SJCRH30 (cell line): ENCODE results near the gene RMND1. TPM values are rescaled to one million over a fixed set of nuclear protein-coding genes. Genes with fewer than 3 reads are reported as not detected.
"Not testable (repeated sequence)": the region's sequence is repeated elsewhere in the genome, so short reads cannot be mapped to it uniquely, and the experiment has no call there.

Experiments
- DNase-seq, 2 experiments: peaks; one replicate each; pipeline ENCODE4 v3.0.0-alpha.2; 2015 to 2020
- H3K27ac ChIP-seq: fragments of 250-450 bp; sonication (Bioruptor Pico); 2 replicates; pipeline ENCODE4 v1.5.1; 2020; ENCODE audit warnings: mild to moderate bottlenecking, moderate library complexity
- H3K27me3 ChIP-seq: fragments of 250-450 bp; sonication (Bioruptor Pico); 2 replicates; pipeline ENCODE4 v1.5.1; 2020; ENCODE audit warnings: mild to moderate bottlenecking, moderate library complexity
- H3K36me3 ChIP-seq: fragments of 250-450 bp; sonication (Bioruptor Pico); 2 replicates; pipeline ENCODE4 v1.5.1; 2020; ENCODE audit warnings: mild to moderate bottlenecking, moderate library complexity
- H3K4me1 ChIP-seq: fragments of 250-450 bp; sonication (Bioruptor Pico); 2 replicates; pipeline ENCODE4 v1.5.1; 2020; ENCODE audit warnings: mild to moderate bottlenecking, moderate library complexity
- H3K4me3 ChIP-seq: fragments of 250-450 bp; sonication (Bioruptor Pico); 2 replicates; pipeline ENCODE4 v1.5.1; 2020; ENCODE audit warnings: mild to moderate bottlenecking, moderate library complexity
- H3K9me3 ChIP-seq: fragments of 250-450 bp; sonication (Bioruptor Pico); replicated peaks from 2 replicates; pipeline ENCODE4 v1.5.1; 2020; ENCODE audit warnings: mild to moderate bottlenecking, moderate library complexity
- total RNA-seq: library from RNA; depleted of rRNA; stranded (reverse); fragments of >200 nt; shearing (Covaris generic); gene quantifications from 2 replicates; pipeline ENCODE4 v1.2.3, GENCODE V29; 2014

The RMND1 gene
- total RNA-seq, 1 experiment from 2014 or later: 33.1 TPM

- Histone ChIP-seq H3K36me3 (peaks cover 7% of the 10 kb centered on the region), H3K27me3 (no peaks in the 10 kb centered on the region), H3K4me3 (peak overlapping the region; percentile 99), H3K27ac (peak overlapping the region; percentile 97), H3K9me3 (no peaks in the 10 kb centered on the region), H3K4me1 (peaks cover 17% of the 10 kb centered on the region)
- peak; percentile 81 to 89 for DNase-seq
Observed at GRCh38 chr6:151389618-151390275, 62.2 kb downstream of the RMND1 start.

- peak overlapping the region; percentile 99 for H3K4me3 ChIP-seq
- peaks cover 23% of the 10 kb centered on the region for H3K4me1 ChIP-seq
- H3K27ac ChIP-seq: peak overlapping the region; percentile 97
- H3K27me3 ChIP-seq: no peaks in the 10 kb centered on the region
- H3K9me3 ChIP-seq: no peaks in the 10 kb centered on the region
- H3K36me3 ChIP-seq: peaks cover 7% of the 10 kb centered on the region
- no peak for DNase-seq
Observed at GRCh38 chr6:151388997-151389617, 62.8 kb downstream of the RMND1 start.

- Histone ChIP-seq H3K36me3 (peaks cover 9% of the 10 kb centered on the region), H3K4me1 (peaks cover 30% of the 10 kb centered on the region), H3K4me3 (no peak overlapping the region), H3K9me3 (no peaks in the 10 kb centered on the region), H3K27ac (no peak overlapping the region), H3K27me3 (no peaks in the 10 kb centered on the region)
- DNase-seq: no peak
Observed at GRCh38 chr6:151388236-151388635, 63.7 kb downstream of the RMND1 start.

GRCh38 chr6:151387175-151387970 is 64.6 kb downstream of the RMND1 start:
- no peaks in the 10 kb centered on the region for H3K9me3 ChIP-seq
- H3K36me3 ChIP-seq: peaks cover 5% of the 10 kb centered on the region; the same call in 1 of the 2 replicates
- no peak overlapping the region for H3K27ac ChIP-seq
- H3K27me3 ChIP-seq: no peaks in the 10 kb centered on the region
- DNase-seq: no peak
- peaks cover 22% of the 10 kb centered on the region for H3K4me1 ChIP-seq
- H3K4me3 ChIP-seq: no peak overlapping the region

GRCh38 chr6:151385177-151385576 is 66.7 kb downstream of the RMND1 start:
- H3K4me1 ChIP-seq: peaks cover 19% of the 10 kb centered on the region
- peak overlapping the region; percentile 57 for H3K27ac ChIP-seq
- peaks cover 8% of the 10 kb centered on the region; the same call in 1 of the 2 replicates for H3K36me3 ChIP-seq
- H3K27me3 ChIP-seq: no peaks in the 10 kb centered on the region
- no peak for DNase-seq
- no peak overlapping the region for H3K4me3 ChIP-seq
- H3K9me3 ChIP-seq: no peaks in the 10 kb centered on the region

- Histone ChIP-seq H3K36me3 (peaks cover 11% of the 10 kb centered on the region), H3K4me1 (peaks cover 19% of the 10 kb centered on the region)
- peak; percentile 74 to 79 for DNase-seq
Observed at GRCh38 chr6:151384151-151384550, 67.8 kb downstream of the RMND1 start.

GRCh38 chr6:151382631-151383030 is 69.3 kb downstream of the RMND1 start:
- DNase-seq, H3K4me3 ChIP-seq, H3K9me3 ChIP-seq, H3K27ac ChIP-seq, H3K27me3 ChIP-seq: not testable (repeated sequence)
- H3K4me1 ChIP-seq: peaks cover 19% of the 10 kb centered on the region
- peaks cover 11% of the 10 kb centered on the region for H3K36me3 ChIP-seq

More at GRCh38 chr6:151384151-151384550, 67.8 kb downstream of the RMND1 start:
- no peaks in the 10 kb centered on the region for H3K9me3 ChIP-seq
- H3K27me3 ChIP-seq: no peaks in the 10 kb centered on the region
- peak overlapping the region; percentile 57 for H3K27ac ChIP-seq
- no peak overlapping the region for H3K4me3 ChIP-seq

- Histone ChIP-seq H3K27me3 (no peaks in the 10 kb centered on the region), H3K4me1 (peaks cover 19% of the 10 kb centered on the region), H3K4me3 (no peak overlapping the region), H3K36me3 (peaks cover 11% of the 10 kb centered on the region), H3K27ac (no peak overlapping the region), H3K9me3 (peaks cover 3% of the 10 kb centered on the region; the same call in 1 of the 2 replicates)
- no peak for DNase-seq
Observed at GRCh38 chr6:151381722-151382121, 70.2 kb downstream of the RMND1 start.

- peaks cover 19% of the 10 kb centered on the region for H3K4me1 ChIP-seq
- peaks cover 12% of the 10 kb centered on the region for H3K36me3 ChIP-seq
- peaks cover 7% of the 10 kb centered on the region; the same call in 1 of the 2 replicates for H3K9me3 ChIP-seq
- H3K27me3 ChIP-seq: no peaks in the 10 kb centered on the region
- no peak overlapping the region for H3K4me3 ChIP-seq
- DNase-seq: no peak
- H3K27ac ChIP-seq: no peak overlapping the region
Observed at GRCh38 chr6:151380848-151381205, 71.1 kb downstream of the RMND1 start.

- peaks cover 12% of the 10 kb centered on the region for H3K36me3 ChIP-seq
- H3K4me1 ChIP-seq: peaks cover 19% of the 10 kb centered on the region
- H3K27ac ChIP-seq: no peak overlapping the region
- H3K27me3 ChIP-seq: no peaks in the 10 kb centered on the region
- no peak overlapping the region for H3K4me3 ChIP-seq
- H3K9me3 ChIP-seq: peaks cover 7% of the 10 kb centered on the region; the same call in 1 of the 2 replicates
- no peak for DNase-seq
Observed at GRCh38 chr6:151379933-151380847, 71.7 kb downstream of the RMND1 start.

GRCh38 chr6:151377095-151377494 is 74.8 kb downstream of the RMND1 start:
- peaks cover 10% of the 10 kb centered on the region for H3K36me3 ChIP-seq

GRCh38 chr6:151376440-151376839 is 75.5 kb downstream of the RMND1 start:
- no peak for DNase-seq
- Histone ChIP-seq H3K27ac (no peak overlapping the region), H3K36me3 (peaks cover 16% of the 10 kb centered on the region)

More at GRCh38 chr6:151377095-151377494, 74.8 kb downstream of the RMND1 start:
- no peak overlapping the region for H3K27ac ChIP-seq
- H3K4me3 ChIP-seq: no peak overlapping the region
- no peaks in the 10 kb centered on the region for H3K4me1 ChIP-seq
- H3K9me3 ChIP-seq: peaks cover 7% of the 10 kb centered on the region; the same call in 1 of the 2 replicates
- no peak for DNase-seq
- no peaks in the 10 kb centered on the region for H3K27me3 ChIP-seq

GRCh38 chr6:151375833-151376232 is 76.1 kb downstream of the RMND1 start:
- peaks cover 19% of the 10 kb centered on the region for H3K36me3 ChIP-seq
- no peak for DNase-seq
- H3K4me1 ChIP-seq: no peaks in the 10 kb centered on the region
- no peaks in the 10 kb centered on the region for H3K27me3 ChIP-seq
- H3K4me3 ChIP-seq: no peak overlapping the region
- no peak overlapping the region for H3K27ac ChIP-seq
- peaks cover 7% of the 10 kb centered on the region; the same call in 1 of the 2 replicates for H3K9me3 ChIP-seq

More at GRCh38 chr6:151376440-151376839, 75.5 kb downstream of the RMND1 start:
- Histone ChIP-seq H3K9me3 (peaks cover 7% of the 10 kb centered on the region; the same call in 1 of the 2 replicates), H3K4me1 (no peaks in the 10 kb centered on the region), H3K27me3 (no peaks in the 10 kb centered on the region), H3K4me3 (no peak overlapping the region)
